Fibroblast of peridontal ligament (primary cell): ENCODE measurements around the gene SCTR.

Source experiments
- DNase-seq: peaks from one replicate; pipeline ENCODE4 v3.0.0-alpha.2; 2010; ENCODE audit errors: extremely low read depth

The SCTR gene

DNA sequence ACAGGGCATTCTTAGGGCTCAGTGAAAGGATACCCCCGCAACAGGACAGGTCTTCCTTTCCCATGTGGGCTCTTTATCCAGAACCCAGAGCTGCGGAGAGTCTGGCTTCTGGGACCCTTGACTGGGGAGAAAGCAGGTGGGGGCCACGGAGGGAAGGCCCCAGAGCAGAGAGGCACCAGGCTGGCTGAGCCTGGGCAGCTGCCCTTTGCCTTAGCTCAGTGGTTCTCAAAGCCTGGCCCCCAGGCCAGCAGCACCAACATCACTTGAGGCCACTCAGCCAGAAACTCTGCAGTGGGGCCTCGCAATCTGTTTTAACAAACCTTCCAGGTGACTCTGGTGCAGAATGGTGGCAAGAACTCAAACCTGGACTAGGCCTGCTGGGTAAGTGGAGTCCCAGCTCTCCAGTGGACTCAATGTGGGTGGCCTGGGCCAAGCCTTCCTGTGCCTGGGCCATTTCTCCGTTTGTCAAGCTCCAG lies 94.2 kb downstream of the SCTR start:
- DNase-seq, result no peak

DNA sequence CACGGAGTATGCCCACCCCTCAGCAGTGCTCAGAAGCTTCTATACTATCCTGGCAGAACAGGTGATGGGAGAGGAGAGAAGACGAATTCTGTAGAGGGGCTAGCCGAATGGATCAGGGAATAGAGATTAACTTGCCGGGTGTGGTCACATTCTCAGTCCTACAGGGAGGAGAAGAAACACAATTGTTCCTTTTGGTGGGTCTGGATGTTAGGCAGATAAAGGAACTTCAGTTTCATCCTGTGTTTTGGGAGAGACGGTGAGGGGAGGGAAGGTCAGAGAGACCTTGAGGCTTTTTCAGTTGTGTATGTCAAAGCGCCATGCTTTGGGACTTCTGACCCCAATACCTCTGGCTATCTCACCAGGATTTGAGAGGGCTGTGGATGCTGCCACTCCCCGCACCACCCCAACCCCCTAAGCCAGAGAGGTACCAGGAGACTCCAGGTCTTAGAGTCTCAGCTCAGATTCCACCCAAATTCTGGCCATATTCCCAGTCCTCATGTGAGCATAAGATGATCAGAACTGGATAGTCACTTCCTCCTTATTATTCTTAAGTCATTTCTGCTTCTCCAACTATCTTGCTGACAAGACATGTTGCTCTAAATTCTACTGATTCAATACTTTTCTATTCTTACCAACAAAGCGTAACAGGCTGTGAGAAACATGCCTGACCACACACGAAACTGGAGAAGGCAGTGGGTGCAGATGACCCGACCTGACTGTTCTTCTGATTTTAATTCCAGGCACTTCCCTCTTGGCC lies 94.9 kb downstream of the SCTR start:
- no peak for DNase-seq

DNA sequence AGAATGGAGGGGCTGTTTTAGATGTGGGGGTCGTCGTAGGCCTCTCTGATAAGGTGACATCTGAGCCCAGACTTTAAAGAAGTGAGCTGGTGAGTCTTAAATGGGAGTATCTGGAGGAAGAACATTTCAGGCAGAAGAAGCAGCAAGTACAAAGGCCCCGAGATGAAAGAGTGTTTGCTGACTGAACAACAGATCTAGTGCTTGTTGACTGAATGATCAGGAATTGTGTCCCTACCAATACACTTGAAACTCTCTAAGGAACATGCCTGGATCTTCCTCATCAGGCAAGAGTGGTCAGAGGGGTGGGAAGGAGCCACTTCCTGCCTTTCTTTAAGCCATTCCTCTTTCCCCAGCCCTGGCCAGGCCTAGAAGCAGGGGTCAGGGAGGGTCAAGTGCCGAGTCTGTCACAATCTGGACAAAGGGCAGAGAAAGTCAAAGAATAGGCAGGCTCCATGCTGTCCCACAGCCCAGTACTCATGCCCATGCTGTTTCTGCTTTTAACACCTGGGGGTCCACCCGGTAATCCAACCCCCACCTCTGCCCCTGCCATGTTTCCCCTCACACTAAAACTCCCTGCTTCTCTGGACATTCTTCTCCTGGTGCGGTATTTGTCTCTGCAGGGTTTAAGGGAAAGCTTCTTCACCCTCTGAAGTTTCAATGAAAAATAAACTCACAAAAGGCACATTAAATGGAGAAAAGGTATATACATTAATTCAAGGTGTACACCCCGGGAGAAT lies 95.6 kb downstream of the SCTR start:
- no peak for DNase-seq

DNA sequence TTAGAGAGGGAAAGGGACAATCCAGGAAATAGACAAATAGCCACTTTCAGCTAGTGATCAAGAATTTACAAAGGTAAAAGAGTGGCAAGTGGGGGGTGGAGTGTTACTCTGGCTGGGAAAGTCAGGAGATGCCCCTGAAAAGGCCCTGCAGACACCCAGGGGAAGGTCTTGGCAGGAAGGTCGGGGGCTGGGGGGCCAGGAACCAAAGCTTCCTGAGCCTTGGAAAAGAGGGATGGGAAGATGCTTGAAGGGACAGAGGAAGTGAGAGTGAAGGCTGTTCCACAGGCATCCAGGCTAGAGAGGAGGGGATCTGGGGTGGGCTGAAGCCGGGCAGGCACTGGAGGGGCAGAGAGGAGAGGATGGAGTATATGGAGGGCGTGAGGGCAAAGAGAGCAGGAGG lies 96.5 kb downstream of the SCTR start:
- DNase-seq, result no peak

DNA sequence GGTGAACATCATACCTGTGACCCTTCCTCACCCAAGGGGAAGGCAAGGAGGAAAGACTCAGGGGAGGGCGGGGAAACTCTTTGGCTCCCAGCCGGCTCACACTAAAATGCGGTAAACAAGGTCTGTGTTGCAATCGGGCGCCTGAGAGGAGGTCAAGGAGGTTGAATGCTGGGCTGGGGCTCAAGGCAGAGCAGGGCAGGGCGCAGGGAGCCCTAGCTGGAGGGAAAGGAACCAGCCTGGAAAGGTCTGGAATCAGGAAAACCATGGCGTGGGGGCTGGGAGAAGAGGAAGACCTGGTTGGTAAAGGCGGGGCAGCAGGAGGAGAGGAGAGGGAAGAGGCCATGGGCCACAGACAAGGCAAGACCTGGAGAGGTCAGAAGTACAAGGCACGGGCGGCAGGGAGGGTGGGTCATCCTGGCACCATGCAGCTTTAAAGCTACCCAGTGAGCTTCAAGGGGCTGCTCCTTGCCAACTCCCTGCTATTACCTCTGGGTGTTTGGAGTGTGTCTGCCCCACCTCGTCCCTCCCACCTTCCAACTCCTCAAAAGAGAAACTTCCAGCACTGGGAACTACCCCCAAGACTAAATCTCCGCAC lies 97.4 kb downstream of the SCTR start:
- no peak for DNase-seq

DNA sequence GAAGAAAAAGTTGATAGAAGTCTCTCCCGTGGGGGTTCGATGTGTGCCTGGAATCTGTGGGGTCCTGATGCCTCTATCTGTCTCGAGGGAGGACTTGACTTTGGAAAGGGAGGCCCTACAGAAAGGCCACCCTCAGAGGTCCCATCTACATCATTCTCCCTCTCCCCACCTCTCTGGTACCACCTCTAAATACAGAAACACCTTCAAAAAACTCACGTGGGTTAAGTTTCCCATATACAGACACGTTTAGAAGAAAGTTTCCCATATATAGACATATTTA lies 97.9 kb downstream of the SCTR start:
- no peak for DNase-seq

DNA sequence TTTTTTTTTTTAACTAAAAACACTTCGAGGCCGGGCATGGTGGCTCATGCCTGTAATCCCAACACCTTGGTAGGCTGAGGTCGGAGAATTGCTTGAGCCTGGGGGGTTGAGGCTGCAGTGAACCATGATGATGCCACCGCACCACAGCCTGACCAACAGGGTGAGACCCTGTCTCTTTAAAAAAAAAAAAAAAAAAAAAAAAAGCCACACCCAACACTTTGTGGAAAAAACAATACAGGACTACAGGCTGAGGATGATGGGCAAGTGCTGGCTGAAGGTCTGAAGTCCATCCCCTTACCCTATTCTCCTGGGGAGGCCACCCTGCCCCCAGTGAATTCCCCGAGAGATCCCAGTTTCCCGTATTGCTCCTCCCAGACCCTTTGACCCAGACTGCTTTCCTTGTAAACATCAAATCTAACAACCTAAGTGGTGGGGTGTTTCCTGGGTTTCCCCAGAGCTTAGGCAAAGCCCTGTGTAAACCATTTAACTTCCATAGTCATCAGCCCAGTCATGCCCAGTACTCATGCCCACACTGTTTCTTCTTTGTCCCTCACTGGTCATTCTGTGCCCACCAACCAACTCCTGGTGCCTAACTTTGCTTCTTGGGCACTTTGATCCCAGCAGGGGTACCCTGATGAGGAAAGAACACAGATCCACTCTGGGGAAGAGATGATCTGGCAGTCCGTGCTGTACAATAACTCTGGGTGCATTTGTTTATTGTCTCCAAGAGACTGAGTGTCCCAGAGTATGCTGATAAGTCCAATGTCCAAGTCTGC lies 98.5 kb downstream of the SCTR start:
- no peak for DNase-seq

DNA sequence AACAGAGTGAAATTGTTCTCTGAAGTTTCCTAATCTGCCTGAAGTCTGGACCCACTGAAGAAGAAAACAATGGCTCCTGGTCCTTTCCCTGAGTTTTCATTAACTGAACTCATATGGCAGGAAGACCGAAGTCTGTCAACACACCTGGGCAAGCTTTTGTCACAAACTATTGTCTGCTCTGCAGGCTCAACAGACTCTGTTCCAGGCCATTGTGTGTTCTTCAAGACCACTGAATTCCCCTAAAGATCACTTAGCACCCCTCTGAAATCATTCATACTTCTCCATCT lies 99.2 kb downstream of the SCTR start:
- DNase-seq, result no peak

DNA sequence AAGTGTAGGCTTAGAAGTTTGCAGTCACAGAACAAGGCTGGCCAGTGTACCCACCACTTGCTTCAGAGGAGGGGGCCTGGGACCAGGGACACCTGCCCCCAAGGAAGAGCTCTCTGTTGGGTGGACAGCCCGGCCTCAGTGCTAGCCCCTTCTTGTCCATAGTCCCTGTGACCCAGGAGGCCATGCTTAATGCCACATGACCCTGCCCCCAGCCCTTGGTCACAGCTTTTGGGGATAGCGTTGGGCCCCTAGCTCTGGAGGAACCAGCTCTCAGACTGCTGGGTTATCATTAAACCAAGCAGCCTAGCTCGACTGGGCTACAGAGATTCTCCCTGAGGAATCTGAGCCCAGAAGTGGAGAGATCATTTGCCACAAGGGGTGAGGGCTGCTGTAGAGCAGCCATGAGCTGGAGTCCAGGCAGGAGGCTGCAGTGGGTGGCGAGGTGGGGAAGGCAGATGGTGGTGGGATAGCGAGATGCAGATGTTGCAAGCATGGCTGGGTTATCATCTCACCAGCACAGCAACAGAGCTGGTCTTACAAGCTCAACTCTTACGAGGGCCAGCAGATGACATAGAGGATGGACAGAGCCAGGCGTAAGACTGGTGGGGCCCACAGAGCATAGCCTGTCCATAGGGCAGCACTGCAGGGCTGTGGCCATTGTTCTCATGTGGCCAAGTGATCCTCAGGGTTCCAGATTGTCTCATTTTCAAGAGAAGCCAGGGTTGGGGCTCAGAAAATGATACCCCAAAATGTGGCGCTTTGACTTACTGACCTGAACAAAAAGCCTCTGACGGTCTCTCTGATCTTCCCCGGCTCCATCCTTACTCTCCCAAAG lies 99.8 kb downstream of the SCTR start:
- DNase-seq, result no peak

DNA sequence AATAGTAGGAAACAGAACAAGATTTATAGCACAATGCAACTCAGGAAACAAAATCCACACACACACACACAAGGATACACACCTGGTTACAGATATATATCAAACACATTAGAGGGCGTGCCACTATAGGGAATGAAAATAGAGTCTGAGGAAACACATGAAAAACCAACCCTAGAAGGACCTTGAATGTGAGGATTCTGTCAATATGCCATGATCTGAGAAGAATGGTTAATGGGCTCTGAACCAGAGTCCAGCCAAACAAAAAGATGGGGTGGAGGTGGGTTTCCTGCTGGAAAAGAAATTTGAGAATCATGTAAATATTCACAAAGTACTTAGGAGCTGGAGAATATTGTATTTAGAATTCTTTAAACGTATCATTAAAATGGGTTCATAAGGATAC lies 100.5 kb downstream of the SCTR start:
- DNase-seq, result no peak

DNA sequence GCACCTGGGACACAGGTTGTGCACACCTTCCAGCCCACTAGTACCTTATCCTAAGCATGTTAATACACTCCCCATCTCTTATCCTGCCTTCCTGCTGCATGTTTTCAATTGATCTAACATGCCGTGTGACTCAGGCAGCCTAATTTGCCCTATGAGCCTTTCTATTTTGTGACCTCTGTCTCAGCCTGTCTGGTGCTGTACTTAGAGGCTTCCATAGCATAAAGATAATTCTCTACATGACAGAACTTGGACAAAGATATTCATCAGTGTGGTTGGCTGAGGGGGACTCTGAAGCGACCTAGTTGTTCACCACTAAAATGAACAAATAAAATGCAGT lies 101.2 kb downstream of the SCTR start:
- no peak for DNase-seq

DNA sequence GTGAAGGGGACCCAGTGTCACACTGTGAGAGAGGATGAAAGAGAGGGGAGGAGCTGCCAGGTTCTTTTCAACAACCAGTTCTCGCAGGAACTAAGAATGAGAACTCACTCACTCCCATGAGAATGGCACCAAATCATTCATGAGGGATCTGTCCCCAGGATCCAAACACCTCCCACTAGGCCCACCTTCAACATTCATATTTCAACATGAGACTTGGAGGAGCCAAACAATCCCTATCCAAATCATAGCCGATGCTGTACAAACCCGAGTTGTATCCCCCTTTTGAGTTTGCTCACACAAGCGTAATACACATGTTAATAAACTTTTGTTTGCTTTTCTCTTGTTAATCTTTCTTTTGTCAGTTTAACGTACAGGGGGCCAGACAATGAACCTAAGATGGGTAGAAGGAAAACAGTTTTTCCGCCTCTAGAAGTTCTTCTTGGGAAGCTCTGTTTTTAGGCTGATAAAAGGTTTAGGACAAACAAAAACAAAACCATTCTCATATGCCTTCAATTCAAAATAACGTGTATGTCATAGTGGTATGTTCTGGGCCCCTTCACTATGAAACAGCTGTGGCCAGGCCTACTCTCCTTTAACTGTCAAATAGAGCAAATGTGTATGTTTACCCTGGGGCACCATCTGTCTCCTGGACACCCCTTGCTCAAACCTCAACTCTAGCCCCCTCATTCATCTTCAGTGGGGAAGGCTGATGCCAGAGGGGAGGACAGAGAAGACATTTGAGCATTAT lies 101.7 kb downstream of the SCTR start:
- DNase-seq, result no peak

DNA sequence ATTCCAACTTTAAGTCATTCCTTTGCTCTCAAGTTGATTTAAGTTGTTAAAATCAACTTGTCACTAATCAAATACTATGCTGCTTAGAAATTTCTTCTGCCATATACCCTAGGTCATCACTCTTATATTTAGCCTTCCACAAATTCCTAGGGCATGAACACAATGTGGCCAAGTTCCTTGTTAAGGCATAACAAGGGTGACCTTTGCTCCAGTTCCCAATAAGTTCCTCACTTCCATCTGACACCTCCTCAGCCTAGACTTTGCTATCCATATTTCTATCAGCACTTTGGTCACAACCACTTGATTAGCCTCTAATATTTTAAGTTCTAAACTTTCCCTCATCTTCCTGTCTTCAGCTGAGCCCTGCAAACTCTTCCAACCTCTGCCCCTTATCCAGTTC lies 102.5 kb downstream of the SCTR start:
- no peak for DNase-seq

DNA sequence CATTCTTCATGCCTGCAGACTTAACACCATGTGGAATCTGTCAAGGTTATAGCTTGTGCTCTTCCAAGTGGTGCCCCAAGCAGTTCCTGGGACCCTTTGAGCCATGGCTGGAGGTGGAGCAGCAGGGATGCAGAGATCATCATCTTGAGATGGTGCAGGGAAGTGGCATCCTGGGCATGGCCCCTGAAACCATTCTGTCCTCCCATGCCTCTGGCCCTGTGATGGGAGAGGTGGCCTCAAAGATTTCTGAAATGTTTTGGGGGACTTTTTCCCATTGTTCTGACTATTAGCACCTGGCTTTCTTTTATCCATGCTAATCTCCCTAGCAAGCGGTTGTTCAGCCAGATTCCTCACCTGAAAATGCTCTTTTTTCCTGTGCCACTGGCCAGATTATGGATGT lies 103.0 kb downstream of the SCTR start:
- DNase-seq, result no peak

DNA sequence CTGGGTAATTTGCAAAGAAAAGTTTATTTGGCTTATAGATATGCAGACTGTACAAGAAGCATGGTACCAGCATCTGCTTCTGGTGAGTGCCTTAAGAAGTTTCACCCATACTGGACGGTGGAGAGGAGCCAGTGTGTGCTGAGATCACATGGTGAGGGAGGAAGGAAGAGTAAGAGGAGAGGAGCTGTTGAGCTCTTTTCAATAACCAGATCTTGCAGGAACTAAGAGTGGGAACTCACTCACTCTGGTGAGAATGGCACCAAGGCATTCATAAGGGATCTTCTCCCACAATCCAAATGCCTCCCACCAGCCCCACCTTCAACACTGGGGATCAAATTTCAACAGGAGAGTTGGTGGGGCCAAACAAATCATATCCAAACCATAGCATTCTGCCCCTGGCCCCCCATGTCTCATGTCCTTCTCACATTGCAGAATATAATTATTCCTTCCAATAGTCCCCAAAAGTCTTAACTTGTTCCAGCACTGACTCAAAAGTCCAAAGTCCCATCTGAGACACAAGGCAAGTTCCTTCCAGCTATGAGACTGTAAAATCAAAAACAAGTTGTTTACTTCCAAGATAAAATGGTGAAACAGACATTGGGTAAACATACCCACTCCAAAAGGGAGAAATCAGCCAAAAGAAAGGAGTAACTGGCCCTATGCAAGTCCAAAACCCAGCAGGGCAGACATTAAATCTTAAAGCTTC lies 104.3 kb downstream of the SCTR start:
- DNase-seq, result no peak

DNA sequence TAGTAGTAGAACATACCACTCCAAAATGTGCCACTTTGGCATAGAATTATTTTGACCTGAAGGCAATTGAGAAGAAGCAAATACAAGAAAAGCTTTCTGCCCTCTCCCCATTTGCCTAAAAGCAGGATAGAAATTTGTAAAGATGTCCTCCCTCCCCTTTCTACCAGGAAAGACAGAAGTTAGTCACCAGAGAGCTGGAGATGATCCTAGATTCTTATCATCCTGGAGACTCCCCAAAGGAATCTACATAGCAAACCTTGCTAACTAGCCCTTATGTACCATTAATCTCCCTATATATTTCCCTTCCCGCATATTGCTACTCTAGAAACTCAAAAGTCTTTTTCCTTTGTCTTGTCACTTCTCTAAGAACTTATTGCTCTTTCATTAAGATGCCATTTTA lies 105.2 kb downstream of the SCTR start:
- no peak for DNase-seq

DNA sequence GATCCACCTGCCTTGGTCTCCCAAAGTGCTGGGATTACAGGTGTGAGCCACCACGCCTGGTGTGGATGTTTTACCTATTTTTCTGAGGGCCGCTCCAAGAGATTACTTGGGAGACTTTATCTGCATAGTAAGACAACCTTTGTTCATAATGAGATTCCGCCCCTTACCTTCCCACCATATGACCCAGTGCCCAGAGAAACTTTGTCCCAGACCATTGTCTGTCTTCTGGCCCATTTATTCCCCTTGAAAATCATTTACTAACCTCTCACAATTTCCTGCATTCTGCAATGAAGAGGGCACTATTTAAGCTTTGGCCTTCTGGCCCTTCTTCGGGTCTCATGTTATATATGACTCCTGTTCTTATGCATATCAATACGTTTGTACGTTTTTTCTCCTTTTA lies 106.4 kb downstream of the SCTR start:
- no peak for DNase-seq

DNA sequence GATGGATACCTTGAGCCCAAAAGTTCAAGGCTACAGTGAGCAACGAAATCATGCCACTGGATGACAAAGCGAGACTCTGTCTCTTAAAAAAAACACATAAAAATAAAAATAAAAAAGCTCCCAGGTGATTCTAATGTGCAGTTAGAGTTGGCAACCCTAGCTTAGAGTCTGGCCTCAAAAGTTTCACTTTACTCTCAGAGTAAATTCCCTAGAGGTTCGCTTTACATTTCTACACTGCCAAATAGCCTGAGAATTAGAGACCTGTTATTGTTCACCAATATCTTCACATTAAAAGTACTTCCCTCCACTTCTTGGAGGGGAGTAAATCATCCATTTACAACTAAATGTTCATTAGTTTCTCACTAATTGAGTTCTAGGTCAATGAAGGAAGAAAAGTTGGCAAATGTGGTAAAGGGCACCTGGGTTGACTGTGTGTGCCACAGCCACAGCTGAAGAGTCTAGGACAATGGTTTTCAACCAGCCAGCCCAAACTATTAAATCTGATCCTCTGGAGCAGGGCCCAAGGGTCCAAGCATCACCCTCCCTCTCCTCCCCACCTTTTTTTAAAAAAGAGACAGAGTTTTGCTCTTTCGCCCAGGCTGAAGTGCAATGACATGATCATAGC lies 107.9 kb downstream of the SCTR start:
- DNase-seq, result no peak

DNA sequence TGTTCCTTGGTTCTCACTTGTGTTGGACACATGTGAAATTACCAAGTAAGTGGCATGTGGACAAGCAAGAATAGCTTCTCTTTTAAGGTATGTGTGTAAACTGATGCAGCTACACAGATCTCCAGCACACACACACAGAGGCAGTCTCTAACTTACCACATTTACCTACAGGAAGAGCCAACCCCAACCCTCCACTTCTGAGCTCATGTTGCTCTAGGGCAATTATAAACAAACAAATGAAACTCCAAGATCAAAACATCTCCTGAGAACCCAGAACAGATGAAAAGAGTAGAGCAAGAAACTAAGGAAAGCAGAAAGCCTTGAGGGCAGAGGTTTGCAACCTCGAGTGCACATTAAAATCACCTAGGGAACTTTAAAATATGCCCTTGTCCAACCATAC lies 108.7 kb downstream of the SCTR start:
- no peak for DNase-seq

DNA sequence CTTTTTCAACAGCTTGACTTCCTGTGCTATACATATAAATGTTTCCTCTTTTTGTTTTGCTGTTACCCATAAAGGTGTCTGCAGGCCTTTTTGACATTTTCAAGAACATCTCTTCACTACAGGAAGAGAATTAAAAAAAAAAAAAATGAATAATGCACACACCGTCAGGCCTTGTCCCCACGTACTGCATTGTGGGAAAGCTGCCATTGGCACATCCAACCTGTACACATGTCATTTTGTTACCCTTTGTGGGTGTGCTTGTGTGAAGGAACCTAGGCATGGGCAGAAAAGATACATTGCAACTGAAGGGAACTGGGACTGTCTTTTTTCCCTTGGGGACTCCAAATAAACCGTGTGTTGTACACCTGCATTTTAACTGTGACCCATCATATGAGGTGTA lies 109.4 kb downstream of the SCTR start:
- DNase-seq, result no peak
